ENCODE data around the gene CECR2.

The CECR2 gene

GRCh38 chr22:17366329-17366728 lies 2.9 kb upstream of the CECR2 start:
- H3K4me2 ChIP-seq (ENCODE audit: low read length) = peak overlapping the region; percentile 91

GRCh38 chr22:17366830-17367229 lies 2.4 kb upstream of the CECR2 start:
- no peaks in the 10 kb centered on the region for H3K9me2 ChIP-seq (replicated peaks; ENCODE audit: control insufficient read depth, low read length)
- peaks cover 37% of the 10 kb centered on the region for H3K79me2 ChIP-seq (ENCODE audit: control insufficient read depth, low read length)
- H3K36me3 ChIP-seq (ENCODE audit: control insufficient read depth, low read length) = no peaks in the 10 kb centered on the region
- peaks cover 44% of the 10 kb centered on the region for H3K4me1 ChIP-seq (ENCODE audit: control insufficient read depth, low read length)
- peak; percentile 80 for TF ChIP-seq CTCF (IDR thresholded peaks at IDR 0.05; ENCODE audit: low read depth, low read length, poor library complexity, severe bottlenecking)
- no peak for TF ChIP-seq EZH2phosphoT487 (IDR thresholded peaks at IDR 0.05; ENCODE audit: borderline replicate concordance, low read length)
- peak overlapping the region; percentile 91 for H3K4me2 ChIP-seq (ENCODE audit: low read length)
- H3F3A ChIP-seq (ENCODE audit: control insufficient read depth, insufficient read depth) = peaks cover 6% of the 10 kb centered on the region; the same call in 1 of the 2 replicates
- H3K4me3 ChIP-seq (ENCODE audit: low read length) = peak overlapping the region; percentile 93
- H4K20me1 ChIP-seq (ENCODE audit: control insufficient read depth, insufficient read depth, low read depth, low read length) = no peaks in the 10 kb centered on the region
- H3K27ac ChIP-seq (ENCODE audit: low read depth, low read length) = no peak overlapping the region
- H3K27me3 ChIP-seq (ENCODE audit: control insufficient read depth, low read length) = no peaks in the 10 kb centered on the region
- H3K9me3 ChIP-seq (ENCODE audit: control insufficient read depth, insufficient read depth, low read length) = no peaks in the 10 kb centered on the region

More at GRCh38 chr22:17366329-17366728, 2.9 kb upstream of the CECR2 start:
- peaks cover 39% of the 10 kb centered on the region for H3K4me1 ChIP-seq (ENCODE audit: control insufficient read depth, low read length)
- TF ChIP-seq EZH2phosphoT487 (IDR thresholded peaks at IDR 0.05; ENCODE audit: borderline replicate concordance, low read length) (no peak), CTCF (IDR thresholded peaks at IDR 0.05; ENCODE audit: low read depth, low read length, poor library complexity, severe bottlenecking) (no peak)
- no peak overlapping the region for H3K27ac ChIP-seq (ENCODE audit: low read depth, low read length)
- H3K27me3 ChIP-seq (ENCODE audit: control insufficient read depth, low read length) = no peaks in the 10 kb centered on the region
- H3K79me2 ChIP-seq (ENCODE audit: control insufficient read depth, low read length) = peaks cover 32% of the 10 kb centered on the region
- H3K4me3 ChIP-seq (ENCODE audit: low read length) = no peak overlapping the region; the same call in 1 of the 2 replicates
- peaks cover 6% of the 10 kb centered on the region; the same call in 1 of the 2 replicates for H3F3A ChIP-seq (ENCODE audit: control insufficient read depth, insufficient read depth)
- no peaks in the 10 kb centered on the region for H3K9me2 ChIP-seq (replicated peaks; ENCODE audit: control insufficient read depth, low read length)
- no peaks in the 10 kb centered on the region for H4K20me1 ChIP-seq (ENCODE audit: control insufficient read depth, insufficient read depth, low read depth, low read length)
- no peaks in the 10 kb centered on the region for H3K9me3 ChIP-seq (ENCODE audit: control insufficient read depth, insufficient read depth, low read length)
- H3K36me3 ChIP-seq (ENCODE audit: control insufficient read depth, low read length) = no peaks in the 10 kb centered on the region

- H4K20me1 ChIP-seq (ENCODE audit: control insufficient read depth, insufficient read depth, low read depth, low read length) = no peaks in the 10 kb centered on the region
- H3K27me3 ChIP-seq (ENCODE audit: control insufficient read depth, low read length) = no peaks in the 10 kb centered on the region
- H3K4me1 ChIP-seq (ENCODE audit: control insufficient read depth, low read length) = peaks cover 41% of the 10 kb centered on the region
- H3K9me2 ChIP-seq (replicated peaks; ENCODE audit: control insufficient read depth, low read length) = no peaks in the 10 kb centered on the region
- no peak for TF ChIP-seq CTCF (IDR thresholded peaks at IDR 0.05; ENCODE audit: low read depth, low read length, poor library complexity, severe bottlenecking)
- TF ChIP-seq EZH2phosphoT487 (IDR thresholded peaks at IDR 0.05; ENCODE audit: borderline replicate concordance, low read length) = no peak
- H3K27ac ChIP-seq (ENCODE audit: low read depth, low read length) = peak overlapping the region; percentile 65
- peaks cover 6% of the 10 kb centered on the region; the same call in 1 of the 2 replicates for H3F3A ChIP-seq (ENCODE audit: control insufficient read depth, insufficient read depth)
- H3K4me3 ChIP-seq (ENCODE audit: low read length) = peak overlapping the region; percentile 93
- no peaks in the 10 kb centered on the region for H3K9me3 ChIP-seq (ENCODE audit: control insufficient read depth, insufficient read depth, low read length)
- H3K4me2 ChIP-seq (ENCODE audit: low read length) = peak overlapping the region; percentile 91
- peaks cover 49% of the 10 kb centered on the region for H3K79me2 ChIP-seq (ENCODE audit: control insufficient read depth, low read length)
- no peaks in the 10 kb centered on the region for H3K36me3 ChIP-seq (ENCODE audit: control insufficient read depth, low read length)
Measured at GRCh38 chr22:17368144-17368543, 1.1 kb upstream of the CECR2 start.

Data from DOHH2 (cell line).